Adipocyte (in vitro differentiated cells): ENCODE measurements around the gene ACOT12.
"Not testable (repeated sequence)": the region's sequence is repeated elsewhere in the genome, so short reads cannot be mapped to it uniquely, and the experiment has no call there.

Experiments used
- DNase-seq: peaks from one replicate; pipeline ENCODE4 v3.0.0-alpha.2; 2015; ENCODE audit warnings: low read depth
- H3K27me3 ChIP-seq: replicated peaks from 2 replicates; pipeline ENCODE4 v1.7.0; 2013; ENCODE audit warnings: mild to moderate bottlenecking, low read length, moderate library complexity; ENCODE audit not compliant: control insufficient read depth, insufficient read depth
- H3K36me3 ChIP-seq: 2 replicates; pipeline ENCODE4 v1.7.0; 2013; ENCODE audit warnings: low read length, mild to moderate bottlenecking, moderate library complexity; ENCODE audit not compliant: control insufficient read depth, insufficient read depth, severe bottlenecking
- H3K4me1 ChIP-seq: 2 replicates; pipeline ENCODE4 v1.7.0; 2013; ENCODE audit warnings: mild to moderate bottlenecking, low read length, moderate library complexity; ENCODE audit not compliant: control insufficient read depth, insufficient read depth
- H3K4me3 ChIP-seq: 2 replicates; pipeline ENCODE4 v1.7.0; 2013; ENCODE audit warnings: mild to moderate bottlenecking, low read length, moderate library complexity
- H3K9ac ChIP-seq: 2 replicates; pipeline ENCODE4 v1.7.0; 2013; ENCODE audit warnings: mild to moderate bottlenecking, low read length, moderate library complexity
- H3K9me3 ChIP-seq: 2 replicates; pipeline ENCODE4 v1.7.0; 2013; ENCODE audit warnings: mild to moderate bottlenecking, low read length, moderate library complexity; ENCODE audit not compliant: control insufficient read depth

Gene ACOT12

GRCh38 chr5:81420039-81420667 is 26.2 kb upstream of the ACOT12 start:
- no peaks in the 10 kb centered on the region for H3K9me3 ChIP-seq
- peaks cover 34% of the 10 kb centered on the region for H3K4me1 ChIP-seq
- H3K27me3 ChIP-seq: no peaks in the 10 kb centered on the region
- H3K4me3 ChIP-seq: no peak overlapping the region
- no peak overlapping the region for H3K9ac ChIP-seq
- peak; percentile 89 for DNase-seq
- peaks cover 19% of the 10 kb centered on the region for H3K36me3 ChIP-seq

GRCh38 chr5:81418606-81419005 is 24.7 kb upstream of the ACOT12 start:
- no peak for DNase-seq
- peaks cover 27% of the 10 kb centered on the region for H3K4me1 ChIP-seq
- no peak overlapping the region for H3K4me3 ChIP-seq
- H3K9me3 ChIP-seq: no peaks in the 10 kb centered on the region
- peaks cover 19% of the 10 kb centered on the region for H3K36me3 ChIP-seq
- H3K27me3 ChIP-seq: no peaks in the 10 kb centered on the region
- H3K9ac ChIP-seq: no peak overlapping the region

- no peak overlapping the region for H3K9ac ChIP-seq
- no peak for DNase-seq
- no peaks in the 10 kb centered on the region for H3K9me3 ChIP-seq
- peaks cover 19% of the 10 kb centered on the region for H3K36me3 ChIP-seq
- H3K4me1 ChIP-seq: peaks cover 14% of the 10 kb centered on the region
- H3K27me3 ChIP-seq: no peaks in the 10 kb centered on the region
- no peak overlapping the region for H3K4me3 ChIP-seq
Observed at GRCh38 chr5:81417052-81417451, 23.1 kb upstream of the ACOT12 start.

- Histone ChIP-seq H3K9ac (peak overlapping the region; percentile 4), H3K4me3 (no peak overlapping the region), H3K27me3 (no peaks in the 10 kb centered on the region), H3K9me3 (no peaks in the 10 kb centered on the region), H3K4me1 (peaks cover 36% of the 10 kb centered on the region), H3K36me3 (no peaks in the 10 kb centered on the region)
- peak; percentile 80 for DNase-seq
Observed at GRCh38 chr5:81409896-81410295, 16.0 kb upstream of the ACOT12 start.

- Histone ChIP-seq H3K4me3 (no peak overlapping the region), H3K36me3 (no peaks in the 10 kb centered on the region), H3K27me3 (no peaks in the 10 kb centered on the region), H3K9me3 (no peaks in the 10 kb centered on the region), H3K9ac (peak overlapping the region; percentile 25), H3K4me1 (peaks cover 36% of the 10 kb centered on the region)
- DNase-seq: no peak
Observed at GRCh38 chr5:81409361-81409760, 15.4 kb upstream of the ACOT12 start.

- H3K9ac ChIP-seq: peak overlapping the region; percentile 25
- no peaks in the 10 kb centered on the region for H3K36me3 ChIP-seq
- no peaks in the 10 kb centered on the region for H3K27me3 ChIP-seq
- peaks cover 36% of the 10 kb centered on the region for H3K4me1 ChIP-seq
- H3K9me3 ChIP-seq: no peaks in the 10 kb centered on the region
- peak; percentile 34 for DNase-seq
- peak overlapping the region; percentile 46 for H3K4me3 ChIP-seq
Observed at GRCh38 chr5:81408496-81408895, 14.6 kb upstream of the ACOT12 start.

GRCh38 chr5:81407811-81408210 is 13.9 kb upstream of the ACOT12 start:
- H3K9me3 ChIP-seq, H3K27me3 ChIP-seq, DNase-seq, H3K36me3 ChIP-seq: not testable (repeated sequence)
- Histone ChIP-seq H3K4me1 (peaks cover 36% of the 10 kb centered on the region), H3K9ac (peak overlapping the region; percentile 25), H3K4me3 (peak overlapping the region; percentile 46)

GRCh38 chr5:81405126-81405891 is 11.4 kb upstream of the ACOT12 start:
- Histone ChIP-seq H3K27me3 (no peaks in the 10 kb centered on the region), H3K4me1 (peaks cover 34% of the 10 kb centered on the region), H3K4me3 (no peak overlapping the region), H3K9ac (no peak overlapping the region), H3K9me3 (no peaks in the 10 kb centered on the region), H3K36me3 (no peaks in the 10 kb centered on the region)
- no peak for DNase-seq

- no peak overlapping the region for H3K9ac ChIP-seq
- H3K27me3 ChIP-seq: no peaks in the 10 kb centered on the region
Observed at GRCh38 chr5:81402192-81402930, 8.4 kb upstream of the ACOT12 start.

GRCh38 chr5:81401266-81401665 is 7.3 kb upstream of the ACOT12 start:
- Histone ChIP-seq H3K9me3 (no peaks in the 10 kb centered on the region), H3K4me1 (no peaks in the 10 kb centered on the region), H3K27me3 (no peaks in the 10 kb centered on the region), H3K36me3 (no peaks in the 10 kb centered on the region), H3K9ac (no peak overlapping the region), H3K4me3 (no peak overlapping the region)
- DNase-seq: no peak

More at GRCh38 chr5:81402192-81402930, 8.4 kb upstream of the ACOT12 start:
- Histone ChIP-seq H3K9me3 (no peaks in the 10 kb centered on the region), H3K4me3 (no peak overlapping the region), H3K36me3 (no peaks in the 10 kb centered on the region), H3K4me1 (peaks cover 5% of the 10 kb centered on the region)
- no peak for DNase-seq

GRCh38 chr5:81400375-81400774 is 6.4 kb upstream of the ACOT12 start:
- Histone ChIP-seq H3K9ac (no peak overlapping the region), H3K36me3 (no peaks in the 10 kb centered on the region), H3K4me1 (no peaks in the 10 kb centered on the region), H3K27me3 (no peaks in the 10 kb centered on the region), H3K9me3 (peaks cover 1% of the 10 kb centered on the region), H3K4me3 (no peak overlapping the region)
- no peak for DNase-seq
